ENCODE measurements around the gene ZNF747. TPM values are rescaled to one million over a fixed set of nuclear protein-coding genes. Genes with fewer than 3 reads are reported as not detected.

ZNF747 gene
- total and polyA plus RNA-seq, 10 of the 15 experiments (the other 5 are each of a cell fraction or from before 2014, with no cell fraction given): 1.0 to 13.0 (median 7.2) TPM

- H3K9ac ChIP-seq (ENCODE audit: control insufficient read depth, insufficient read depth, low read length): no peak overlapping the region
- no peak for TF ChIP-seq POLR2AphosphoS5 (IDR thresholded peaks at IDR 0.05; ENCODE audit: low read length)
- no peak for TF ChIP-seq ZNF592 (IDR thresholded peaks at IDR 0.05)
- no peak for TF ChIP-seq RELA (IDR thresholded peaks at IDR 0.05; ENCODE audit: borderline replicate concordance, partially characterized antibody)
- no peak for TF ChIP-seq CHD4 (IDR thresholded peaks at IDR 0.05)
- TF ChIP-seq ZBTB4 (CRISPR knock-in tag; IDR thresholded peaks at IDR 0.05): no peak
- no peak for TF ChIP-seq HCFC1 (IDR thresholded peaks at IDR 0.05; ENCODE audit: low read length)
- no peak for TF ChIP-seq ESRRA (IDR thresholded peaks at IDR 0.05; ENCODE audit: low read length)
- TF ChIP-seq CHD2 (IDR thresholded peaks at IDR 0.05; ENCODE audit: borderline replicate concordance, low read depth, low read length): no peak
- ChIA-PET RAD21 (ENCODE audit: unreplicated experiment) (interaction anchor here (0.9 kb wide), 1 partner anchor 11 kb away, joined by 3 read pairs; no protein-coding TSS in a partner anchor), POLR2A (interaction anchor here (0.8 kb wide), 1 partner anchor 78 kb away, joined by 3 read pairs; no protein-coding TSS in a partner anchor), CTCF (interaction anchor here (1.1 to 1.7 kb wide), 2 partner anchors 8 to 79 kb away, joined by 3 to 5 read pairs; partner anchors contain the start of gene DCTPP1), SMC1A (ENCODE audit: uncharacterized antibody, unreplicated experiment) (interaction anchor here (0.6 to 1.2 kb wide), 4 partner anchors 16 to 169 kb away, joined by 3 to 4 read pairs (median 3); partner anchors contain the start of gene ZNF747)
- in situ Hi-C loops (cut with MboI): no loop called here
- DNase-seq (ENCODE audit: low read depth, low spot score) (no peak), FAIRE-seq (no peak), ATAC-seq (no peak)
- no peaks in the 10 kb centered on the region for H3K9me3 ChIP-seq (replicated peaks; ENCODE audit: control insufficient read depth, insufficient read depth, low read length)
- no peak overlapping the region for H3K27ac ChIP-seq (ENCODE audit: control insufficient read depth, insufficient read depth)
- H3K4me2 ChIP-seq (ENCODE audit: control insufficient read depth, insufficient read depth): no peak overlapping the region
- H3K4me1 ChIP-seq (ENCODE audit: control insufficient read depth, insufficient read depth, low read length): no peaks in the 10 kb centered on the region
- no peak overlapping the region for H3K4me3 ChIP-seq
- WGBS (ENCODE audit: insufficient coverage, insufficient replicate concordance, low lambda C conversion rate, missing lambda C conversion rate): 74% methylated on average over 4 of the region's 4 CpGs
- H3K36me3 ChIP-seq (ENCODE audit: control insufficient read depth in 2 of 2, insufficient read depth in 2 of 2, low read length in 1 of 2): peaks cover 33 to 44% of the 10 kb centered on the region in 2 experiments
- no peaks in the 10 kb centered on the region for H3K27me3 ChIP-seq (replicated peaks in 1 of 2; ENCODE audit: control insufficient read depth in 2 of 2, insufficient read depth in 2 of 2, low read length in 1 of 2)
- no peaks in the 10 kb centered on the region for H3K79me2 ChIP-seq (ENCODE audit: control insufficient read depth, insufficient read depth, low read length)
- no peaks in the 10 kb centered on the region for H4K20me1 ChIP-seq (ENCODE audit: control insufficient read depth, insufficient read depth)
- no peak overlapping the region for H2AFZ ChIP-seq (ENCODE audit: control insufficient read depth, low read depth, low read length)
- no TSS peak for BruUV-seq (replicated peaks)
- intact Hi-C loops (cut with micrococcal nuclease; ENCODE audit: unreplicated experiment): no loop called here
Observed at GRCh38 chr16:30509081-30509765, 25.4 kb downstream of the ZNF747 start.
